Peyer's patch (tissue), 4 donors: ENCODE results near the gene COL24A1. TPM values are rescaled to one million over a fixed set of nuclear protein-coding genes. Genes with fewer than 3 reads are reported as not detected.

Source experiments
- DNase-seq, 3 donors: peaks; one replicate each; pipeline ENCODE4 v3.0.0-alpha.2; 2017 to 2019
- H3K27ac ChIP-seq, 4 donors: fragments of 200-600 bp; sonication (generic); one replicate each; pipeline ENCODE4 v1.5.1; 2016 to 2019
- H3K27me3 ChIP-seq, 2 donors: fragments of 200-600 bp; sonication (generic); one replicate each; pipeline ENCODE4 v1.5.1; 2019
- H3K36me3 ChIP-seq, 3 donors: fragments of 200-600 bp; sonication (generic); one replicate each; pipeline ENCODE4 v1.5.1; 2016 to 2019
- H3K4me1 ChIP-seq, 4 donors: fragments of 200-600 bp; sonication (generic); one replicate each; pipeline ENCODE4 v1.5.1; 2016 to 2019
- H3K4me3 ChIP-seq, 4 donors: fragments of 200-600 bp; sonication (generic); 1 replicate in 3 of 4; 2 replicates in 1 of 4; pipeline ENCODE4 v1.5.1; 2016 to 2019; ENCODE audit warnings: mild to moderate bottlenecking in 1 of 4
- H3K9me3 ChIP-seq, 4 donors: fragments of 200-600 bp; sonication (generic); one replicate each; pipeline ENCODE4 v1.5.1; 2016 to 2019; ENCODE audit warnings: mild to moderate bottlenecking in 1 of 4
- CTCF ChIP-seq, 6 experiments: fragments of 450-650 bp in 4 of 6; fragments of 200-600 bp in 2 of 6; sonication (generic) in 1 of 6; IDR thresholded peaks; one replicate each; pipeline ENCODE4 v1.5.1; 2017 to 2019; ENCODE audit warnings: antibody characterized with exemption in 6 of 6, mild to moderate bottlenecking in 3 of 6, moderate library complexity in 1 of 6
- POLR2A ChIP-seq, 2 donors: fragments of 450-650 bp; IDR thresholded peaks; one replicate each; pipeline ENCODE4 v1.5.1; 2017; ENCODE audit warnings: antibody characterized with exemption in 2 of 2, mild to moderate bottlenecking in 2 of 2, moderate library complexity in 2 of 2
- total RNA-seq, 4 donors: library from RNA; depleted of rRNA; stranded (reverse); fragments of >200 nt; gene quantifications; one replicate each; pipeline ENCODE4 v1.1.0, GENCODE V29; 2016

The COL24A1 gene
- total RNA-seq, 4 donors from 2014 or later: 0.18 to 3.3 (median 0.34) TPM

GRCh38 chr1:85938829-85939228 is 217.7 kb downstream of the COL24A1 start:
- DNase-seq: no peak
- Histone ChIP-seq H3K9me3 (no peaks in the 10 kb centered on the region), H3K27me3 (no peaks in the 10 kb centered on the region), H3K36me3 (no peaks in the 10 kb centered on the region), H3K4me3 (no peak overlapping the region), H3K27ac (no peak overlapping the region), H3K4me1 (no peaks in the 10 kb centered on the region)
- TF ChIP-seq CTCF (IDR thresholded peaks at IDR 0.05): no peak
- TF ChIP-seq POLR2A (IDR thresholded peaks at IDR 0.05): no peak

GRCh38 chr1:85936470-85936869 is 220.1 kb downstream of the COL24A1 start:
- Histone ChIP-seq H3K4me1 (no peaks in the 10 kb centered on the region), H3K9me3 (no peaks in the 10 kb centered on the region), H3K27me3 (no peaks in the 10 kb centered on the region), H3K4me3 (no peak overlapping the region), H3K27ac (no peak overlapping the region), H3K36me3 (no peaks in the 10 kb centered on the region)
- TF ChIP-seq POLR2A (IDR thresholded peaks at IDR 0.05): no peak
- no peak for TF ChIP-seq CTCF (IDR thresholded peaks at IDR 0.05)
- DNase-seq: no peak

- no peak for TF ChIP-seq CTCF (IDR thresholded peaks at IDR 0.05)
- TF ChIP-seq POLR2A (IDR thresholded peaks at IDR 0.05): no peak
Measured at GRCh38 chr1:85936057-85936456, 220.5 kb downstream of the COL24A1 start.

GRCh38 chr1:85935234-85935633 is 221.3 kb downstream of the COL24A1 start:
- H3K36me3 ChIP-seq: no peaks in the 10 kb centered on the region
- H3K9me3 ChIP-seq: no peaks in the 10 kb centered on the region
- H3K27ac ChIP-seq: no peak overlapping the region
- TF ChIP-seq POLR2A (IDR thresholded peaks at IDR 0.05) (no peak), CTCF (IDR thresholded peaks at IDR 0.05) (no peak)
- H3K4me3 ChIP-seq: no peak overlapping the region
- DNase-seq: no peak
- no peaks in the 10 kb centered on the region for H3K4me1 ChIP-seq
- no peaks in the 10 kb centered on the region for H3K27me3 ChIP-seq

More at GRCh38 chr1:85936057-85936456, 220.5 kb downstream of the COL24A1 start:
- Histone ChIP-seq H3K27me3 (no peaks in the 10 kb centered on the region), H3K4me3 (no peak overlapping the region), H3K36me3 (no peaks in the 10 kb centered on the region), H3K9me3 (no peaks in the 10 kb centered on the region), H3K4me1 (no peaks in the 10 kb centered on the region), H3K27ac (no peak overlapping the region)
- no peak for DNase-seq

GRCh38 chr1:85934516-85934915 is 222.1 kb downstream of the COL24A1 start:
- Histone ChIP-seq H3K4me1 (no peaks in the 10 kb centered on the region), H3K36me3 (no peaks in the 10 kb centered on the region), H3K9me3 (no peaks in the 10 kb centered on the region), H3K27me3 (no peaks in the 10 kb centered on the region), H3K4me3 (no peak overlapping the region), H3K27ac (no peak overlapping the region)
- no peak for DNase-seq
- no peak for TF ChIP-seq POLR2A (IDR thresholded peaks at IDR 0.05)
- no peak for TF ChIP-seq CTCF (IDR thresholded peaks at IDR 0.05)

- no peak for DNase-seq
- TF ChIP-seq CTCF (IDR thresholded peaks at IDR 0.05) (no peak), POLR2A (IDR thresholded peaks at IDR 0.05) (no peak)
- Histone ChIP-seq H3K4me3 (no peak overlapping the region), H3K9me3 (no peaks in the 10 kb centered on the region), H3K27ac (no peak overlapping the region), H3K4me1 (no peaks in the 10 kb centered on the region), H3K27me3 (no peaks in the 10 kb centered on the region), H3K36me3 (no peaks in the 10 kb centered on the region)
Measured at GRCh38 chr1:85933961-85934360, 222.6 kb downstream of the COL24A1 start.
